K562 (cell line): ENCODE measurements around the gene PIERCE2. TPM values are rescaled to one million over a fixed set of nuclear protein-coding genes. Genes with fewer than 3 reads are reported as not detected.

Experiments
- CEBPB ChIP-seq: fragments of 450-650 bp; IDR thresholded peaks from 2 replicates; pipeline ENCODE4 v1.6.1; 2016; ENCODE audit warnings: missing genetic modification characterization, missing compliant biosample characterization
- EP400 ChIP-seq: fragments of 450-650 bp; IDR thresholded peaks from 2 replicates; pipeline ENCODE4 v1.6.1; 2017; ENCODE audit warnings: antibody characterized with exemption, mild to moderate bottlenecking, moderate library complexity
- GABPB1 ChIP-seq: sonication (generic); formaldehyde crosslinking; IDR thresholded peaks from 2 replicates; pipeline ENCODE4 v1.8.0; 2022; ENCODE audit warnings: mild to moderate bottlenecking, missing genetic modification reagents
- HMGN3 ChIP-seq: IDR thresholded peaks from 2 replicates; pipeline ENCODE4 v1.6.1; 2011; ENCODE audit warnings: borderline replicate concordance, low read depth, mild to moderate bottlenecking, mixed read lengths, low read length; ENCODE audit not compliant: insufficient read length; ENCODE audit errors: extremely low read depth
- JUND ChIP-seq, 2 experiments: IDR thresholded peaks; 2 replicates in 1 of 2; 3 replicates in 1 of 2; pipeline ENCODE4 v1.6.1; 2011; ENCODE audit warnings: borderline replicate concordance in 2 of 2, low read depth in 2 of 2, low read length in 2 of 2, improper control_type of control experiment in 1 of 2, missing biosample characterization in 1 of 2, missing genetic modification characterization in 1 of 2, missing genetic modification reagents in 1 of 2
- LARP7 ChIP-seq: fragments of 450-650 bp; IDR thresholded peaks from 2 replicates; pipeline ENCODE4 v1.6.1; 2016
- MAFF ChIP-seq: IDR thresholded peaks from 2 replicates; pipeline ENCODE4 v1.6.1; 2012; ENCODE audit warnings: low read length, improper control_type of control experiment
- PTBP1 ChIP-seq: fragments of 200-400 bp; formaldehyde crosslinking; IDR thresholded peaks from 2 replicates; pipeline ENCODE4 v1.6.1; 2017; ENCODE audit warnings: low read depth, low read length
- RBFOX2 ChIP-seq: fragments of 200-400 bp; formaldehyde crosslinking; IDR thresholded peaks from 2 replicates; pipeline ENCODE4 v1.6.1; 2017; ENCODE audit warnings: low read depth, mild to moderate bottlenecking, low read length, moderate library complexity
- SMAD4 ChIP-seq: fragments of 250-450 bp; sonication (Bioruptor Pico); conservative IDR thresholded peaks from 2 replicates; pipeline ENCODE4 v1.8.0; 2021; ENCODE audit warnings: inconsistent platforms, mild to moderate bottlenecking, moderate library complexity
- SPI1 ChIP-seq: IDR thresholded peaks from 2 replicates; pipeline ENCODE4 v1.6.1; 2011; ENCODE audit warnings: low read depth, low read length, control low read depth, borderline replicate concordance
- TAF7 ChIP-seq: fragments of 450-650 bp; IDR thresholded peaks from 2 replicates; pipeline ENCODE4 v1.6.1; 2016; ENCODE audit warnings: missing genetic modification characterization, missing compliant biosample characterization
- TAF9B ChIP-seq: fragments of 450-650 bp; IDR thresholded peaks from 2 replicates; pipeline ENCODE4 v1.6.1; 2018; ENCODE audit warnings: mild to moderate bottlenecking; ENCODE audit not compliant: partially characterized antibody
- TCF7L2 ChIP-seq: fragments of 150-350 bp; IDR thresholded peaks from 2 replicates; pipeline ENCODE4 v1.6.1; 2016; ENCODE audit warnings: low read depth, mild to moderate bottlenecking, low read length, moderate library complexity
- ZBTB1 ChIP-seq: sonication (generic); formaldehyde crosslinking; IDR thresholded peaks from 2 replicates; pipeline ENCODE4 v1.8.1; 2023; ENCODE audit warnings: missing genetic modification reagents, low read depth, mild to moderate bottlenecking, borderline replicate concordance
- ZBTB8A ChIP-seq: fragments of 450-650 bp; IDR thresholded peaks from 2 replicates; pipeline ENCODE4 v1.6.1; 2018; ENCODE audit warnings: mild to moderate bottlenecking, moderate library complexity; ENCODE audit not compliant: partially characterized antibody
- ZFP30 ChIP-seq: fragments of 250-450 bp; sonication (Bioruptor Pico); IDR thresholded peaks from 2 replicates; pipeline ENCODE4 v1.8.0; 2022; ENCODE audit warnings: moderate library complexity, mild to moderate bottlenecking, inconsistent platforms, borderline replicate concordance
- ZNF184 ChIP-seq: sonication (generic); formaldehyde crosslinking; IDR thresholded peaks from 2 replicates; pipeline ENCODE4 v1.5.0; 2020; ENCODE audit warnings: missing genetic modification reagents
- polyA plus RNA-seq, 8 experiments: library from polyadenylated mRNA; depleted of rRNA in 4 of 8; stranded (reverse) in 5 of 8; unstranded in 3 of 8; fragments of >200 nt; fragmentation: Nextera tagmentation in 2 of 8; fragmentation: Illumina TruSeq in 1 of 8; extraction: Ambion mirVana in 2 of 8; extraction: Trizol in 1 of 8; gene quantifications; 2 replicates each; pipeline versions ENCODE4 v1.2.1 to v1.2.3, GENCODE V29; 2011 to 2014; ENCODE audit warnings: inconsistent platforms in 1 of 8, missing spikeins in 1 of 8
- total RNA-seq, 7 experiments: library from RNA; depleted of rRNA in 6 of 7; stranded (reverse); fragments of >200 nt in 6 of 7; fragmentation: Illumina TruSeq in 2 of 7; extraction: Trizol in 2 of 7; gene quantifications; 2 replicates each; pipeline versions ENCODE4 v1.2.1 to v1.2.3, GENCODE V29; 2011 to 2021; ENCODE audit warnings: low replicate concordance in 1 of 7
- TF ChIP-seq, protein P1 (sequence below), 2 experiments: fragments of 450-650 bp; IDR thresholded peaks; 2 replicates each; pipeline ENCODE4 v1.6.1; 2016; ENCODE audit warnings: mild to moderate bottlenecking in 2 of 2, borderline replicate concordance in 1 of 2, low read depth in 1 of 2, moderate library complexity in 1 of 2
- TF ChIP-seq, protein P2 (sequence below): IDR thresholded peaks from 2 replicates; pipeline ENCODE4 v1.6.1; 2012; ENCODE audit warnings: low read depth, low read length, improper control_type of control experiment, borderline replicate concordance

The PIERCE2 gene
- total and polyA plus RNA-seq, 9 of the 15 experiments (the other 6 are each of a cell fraction or from before 2014, with no cell fraction given): 2.9 to 4.8 (median 4.0) TPM

DNA sequence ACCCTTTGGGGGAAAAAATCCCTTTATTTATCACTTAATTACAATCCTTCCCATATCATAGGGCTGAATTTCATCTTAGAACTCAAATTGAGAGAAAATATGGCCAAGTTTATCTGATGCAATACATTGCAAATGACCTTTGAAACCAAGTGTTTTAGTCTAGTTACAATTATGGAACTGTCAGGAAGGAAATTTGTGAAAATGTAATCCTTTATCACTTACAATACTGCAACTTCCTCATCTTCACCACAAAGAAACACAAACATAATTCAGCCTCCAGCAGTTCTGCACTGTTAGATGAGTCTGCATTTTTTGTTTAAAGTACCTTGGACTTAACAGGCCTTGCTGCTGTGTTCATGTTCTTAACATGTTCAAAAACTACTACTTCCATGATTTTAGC lies 4.8 kb upstream of the PIERCE2 start (continued):
- TF ChIP-seq, protein P1, sequence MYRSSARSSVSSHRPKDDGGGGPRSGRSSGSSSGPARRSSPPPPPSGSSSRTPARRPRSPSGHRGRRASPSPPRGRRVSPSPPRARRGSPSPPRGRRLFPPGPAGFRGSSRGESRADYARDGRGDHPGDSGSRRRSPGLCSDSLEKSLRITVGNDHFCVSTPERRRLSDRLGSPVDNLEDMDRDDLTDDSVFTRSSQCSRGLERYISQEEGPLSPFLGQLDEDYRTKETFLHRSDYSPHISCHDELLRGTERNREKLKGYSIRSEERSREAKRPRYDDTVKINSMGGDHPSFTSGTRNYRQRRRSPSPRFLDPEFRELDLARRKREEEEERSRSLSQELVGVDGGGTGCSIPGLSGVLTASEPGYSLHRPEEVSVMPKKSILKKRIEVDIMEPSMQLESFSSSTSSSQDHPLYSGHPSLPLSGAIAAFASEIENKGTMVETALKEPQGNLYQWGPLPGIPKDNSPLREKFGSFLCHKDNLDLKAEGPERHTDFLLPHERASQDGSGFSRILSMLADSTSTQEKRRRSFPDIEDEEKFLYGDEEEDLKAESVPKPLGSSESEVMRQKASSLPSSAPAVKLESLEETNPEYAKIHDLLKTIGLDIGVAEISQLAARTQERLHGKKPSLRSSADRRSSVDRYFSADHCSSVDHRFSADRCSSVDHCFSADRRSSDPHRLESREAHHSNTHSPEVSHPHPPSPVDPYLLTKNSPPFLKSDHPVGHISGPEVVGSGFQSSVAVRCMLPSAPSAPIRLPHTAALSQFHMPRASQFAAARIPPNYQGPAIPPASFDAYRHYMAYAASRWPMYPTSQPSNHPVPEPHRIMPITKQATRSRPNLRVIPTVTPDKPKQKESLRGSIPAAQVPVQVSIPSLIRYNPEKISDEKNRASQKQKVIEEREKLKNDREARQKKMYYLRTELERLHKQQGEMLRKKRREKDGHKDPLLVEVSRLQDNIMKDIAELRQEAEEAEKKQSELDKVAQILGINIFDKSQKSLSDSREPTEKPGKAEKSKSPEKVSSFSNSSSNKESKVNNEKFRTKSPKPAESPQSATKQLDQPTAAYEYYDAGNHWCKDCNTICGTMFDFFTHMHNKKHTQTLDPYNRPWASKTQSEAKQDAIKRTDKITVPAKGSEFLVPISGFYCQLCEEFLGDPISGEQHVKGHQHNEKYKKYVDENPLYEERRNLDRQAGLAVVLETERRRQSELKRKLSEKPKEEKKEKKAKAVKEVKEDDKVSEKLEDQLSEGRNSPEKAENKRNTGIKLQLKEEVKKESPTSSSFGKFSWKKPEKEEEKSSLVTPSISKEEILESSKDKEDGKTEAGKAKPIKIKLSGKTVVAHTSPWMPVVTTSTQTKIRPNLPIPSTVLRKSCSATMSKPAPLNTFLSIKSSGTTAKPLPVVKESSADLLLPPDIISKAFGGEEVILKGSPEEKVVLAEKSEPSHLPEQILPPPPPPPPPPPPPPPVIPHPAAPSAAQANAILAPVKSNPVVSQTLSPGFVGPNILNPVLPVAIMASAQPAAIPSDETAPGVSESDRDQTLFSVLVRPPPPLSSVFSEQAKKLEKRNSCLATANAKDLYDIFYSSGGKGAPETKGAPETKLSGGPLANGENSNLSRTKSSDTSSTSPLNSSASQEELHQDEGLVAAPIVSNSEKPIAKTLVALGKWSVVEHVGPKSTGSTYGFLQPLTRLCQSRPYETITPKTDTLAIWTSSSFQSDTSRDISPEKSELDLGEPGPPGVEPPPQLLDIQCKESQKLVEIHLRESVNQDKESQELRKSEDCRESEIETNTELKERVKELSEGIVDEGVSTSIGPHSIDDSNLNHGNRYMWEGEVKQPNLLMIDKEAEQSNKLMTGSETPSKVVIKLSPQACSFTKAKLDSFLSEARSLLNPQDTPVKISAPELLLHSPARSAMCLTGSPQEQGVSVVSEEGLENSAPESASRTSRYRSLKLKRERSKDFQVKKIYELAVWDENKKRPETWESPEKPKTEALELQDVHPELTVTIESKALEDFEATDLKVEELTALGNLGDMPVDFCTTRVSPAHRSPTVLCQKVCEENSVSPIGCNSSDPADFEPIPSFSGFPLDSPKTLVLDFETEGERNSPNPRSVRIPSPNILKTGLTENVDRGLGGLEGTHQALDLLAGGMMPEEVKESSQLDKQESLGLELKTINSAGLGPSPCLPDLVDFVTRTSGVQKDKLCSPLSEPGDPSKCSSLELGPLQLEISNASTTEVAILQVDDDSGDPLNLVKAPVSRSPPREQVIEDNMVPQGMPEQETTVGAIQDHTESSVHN (IDR thresholded peaks at IDR 0.05; ENCODE audit: borderline replicate concordance in 1 of 2, low read depth in 1 of 2): peak; percentile 22 to 58; a peak in 1 of 4 replicates
- TF ChIP-seq TCF7L2: no peak
- peak; percentile 75 for TF ChIP-seq EP400
- TF ChIP-seq ZFP30 (CRISPR knock-in tag): no peak
- peak; percentile 92 for TF ChIP-seq CEBPB
- peak; percentile 53 for TF ChIP-seq TAF9B
- no peak for TF ChIP-seq PTBP1
- TF ChIP-seq HMGN3: no peak
- TF ChIP-seq ZBTB1 (CRISPR knock-in tag): no peak
- TF ChIP-seq MAFF: peak; percentile 93
- no peak for TF ChIP-seq ZBTB8A
- TF ChIP-seq SMAD4 (CRISPR knock-in tag): no peak; the same call in 1 of the 2 replicates
- TF ChIP-seq TAF7 (tag): no peak
- TF ChIP-seq, protein P2, sequence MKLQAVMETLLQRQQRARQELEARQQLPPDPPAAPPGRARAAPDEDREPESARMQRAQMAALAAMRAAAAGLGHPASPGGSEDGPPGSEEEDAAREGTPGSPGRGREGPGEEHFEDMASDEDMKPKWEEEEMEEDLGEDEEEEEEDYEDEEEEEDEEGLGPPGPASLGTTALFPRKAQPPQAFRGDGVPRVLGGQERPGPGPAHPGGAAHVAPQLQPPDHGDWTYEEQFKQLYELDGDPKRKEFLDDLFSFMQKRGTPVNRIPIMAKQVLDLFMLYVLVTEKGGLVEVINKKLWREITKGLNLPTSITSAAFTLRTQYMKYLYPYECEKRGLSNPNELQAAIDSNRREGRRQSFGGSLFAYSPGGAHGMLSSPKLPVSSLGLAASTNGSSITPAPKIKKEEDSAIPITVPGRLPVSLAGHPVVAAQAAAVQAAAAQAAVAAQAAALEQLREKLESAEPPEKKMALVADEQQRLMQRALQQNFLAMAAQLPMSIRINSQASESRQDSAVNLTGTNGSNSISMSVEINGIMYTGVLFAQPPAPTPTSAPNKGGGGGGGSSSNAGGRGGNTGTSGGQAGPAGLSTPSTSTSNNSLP: peak; percentile 94
- TF ChIP-seq ZNF184 (CRISPR knock-in tag): no peak
- no peak for TF ChIP-seq LARP7
- TF ChIP-seq SPI1: peak; percentile 74
- TF ChIP-seq JUND (IDR thresholded peaks at IDR 0.05; ENCODE audit: borderline replicate concordance, low read depth, low read length): peak; percentile 75
- TF ChIP-seq JUND (tag; IDR thresholded peaks at IDR 0.05; ENCODE audit: borderline replicate concordance, low read depth, low read length): peak; percentile 53; the same call in 1 of the 3 replicates
- no peak for TF ChIP-seq GABPB1 (CRISPR knock-in tag)
- peak; percentile 50; the same call in 1 of the 2 replicates for TF ChIP-seq RBFOX2
